Measurements from ENCODE around the gene ZNF683. TPM values are rescaled to one million over a fixed set of nuclear protein-coding genes. Genes with fewer than 3 reads are reported as not detected.
A peak's percentile ranks its signal among the peaks of the same experiment; 100 is the strongest.

Gene ZNF683
- total and polyA plus RNA-seq, 2 experiments from 2014 or later: not detected

GRCh38 chr1:26317612-26318337 is 54.8 kb downstream of the ZNF683 start, which contains the start of gene CD52:
TSS of gene CD52 (plus strand) at chr1:26317958. CDS start at chr1:26318018, 60 bp downstream.
- Histone ChIP-seq H4K20me1 (replicated peaks; ENCODE audit: insufficient read depth) (no peaks in the 10 kb centered on the region), H3K27ac (ENCODE audit: low read depth) (peak within 1 kb of the TSS; percentile 74), H3K79me2 (replicated peaks; ENCODE audit: insufficient read depth) (no peaks in the 10 kb centered on the region), H3K27me3 (ENCODE audit: insufficient read depth) (no peaks in the 10 kb centered on the region), H3K4me1 (ENCODE audit: insufficient read depth) (peaks cover 29% of the 10 kb centered on the region), H3K36me3 (ENCODE audit: insufficient read depth) (no peaks in the 10 kb centered on the region), H3K9me2 (ENCODE audit: insufficient read depth) (no peaks in the 10 kb centered on the region), H3K4me2 (peak within 1 kb of the TSS; percentile 68), H2AFZ (0 out of 2 replicates have a peak within 1 kb of the TSS, but pooled peaks have one; percentile 23), H3F3A (replicated peaks; ENCODE audit: low read depth) (peaks cover 9% of the 10 kb centered on the region; the same call in 1 of the 2 replicates), H3K4me3 (no peak within 1 kb of the TSS)
- peak within 1 kb of the TSS; percentile 24 for H3K27ac Mint-ChIP-seq
- peaks cover 11% of the 10 kb centered on the region for H3K27me3 Mint-ChIP-seq (ENCODE audit: insufficient read depth, low read depth, poor library complexity)
- ATAC-seq (peak; percentile 77), DNase-seq (ENCODE audit: low spot score) (peak; percentile 71)
- TF ChIP-seq ZNF114 (CRISPR knock-in tag; IDR thresholded peaks at IDR 0.05) (no peak), JUNB (IDR thresholded peaks at IDR 0.05; ENCODE audit: unreplicated experiment) (no peak), REST (IDR thresholded peaks at IDR 0.05; ENCODE audit: unreplicated experiment) (no peak), EZH2 (IDR thresholded peaks at IDR 0.05; ENCODE audit: low read depth, unreplicated experiment) (no peak), ZNF462 (CRISPR knock-in tag; IDR thresholded peaks at IDR 0.05) (no peak), NANOG (IDR thresholded peaks at IDR 0.05; ENCODE audit: borderline replicate concordance) (no peak), STAT1 (IDR thresholded peaks at IDR 0.05; ENCODE audit: unreplicated experiment) (no peak), POLR2AphosphoS5 (IDR thresholded peaks at IDR 0.05; ENCODE audit: low read depth) (no peak), EZH2phosphoT487 (IDR thresholded peaks at IDR 0.05; ENCODE audit: unreplicated experiment) (no peak), ETS1 (IDR thresholded peaks at IDR 0.05) (no peak), CREB1 (CRISPR knock-in tag; IDR thresholded peaks at IDR 0.05; ENCODE audit: low read depth) (no peak), CTCF (conservative IDR thresholded peaks at IDR 0.05; ENCODE audit: low read depth in 2 of 2) (no peak), ZNF331 (CRISPR knock-in tag; IDR thresholded peaks at IDR 0.05; ENCODE audit: low read depth) (no peak)
- peak within 1 kb of the TSS; percentile 1; the same call in 1 of the 3 replicates for H3K4me3 Mint-ChIP-seq
- peaks cover 32% of the 10 kb centered on the region for H3K4me1 Mint-ChIP-seq
- peaks cover 9% of the 10 kb centered on the region for H3K36me3 Mint-ChIP-seq (ENCODE audit: low read depth)
- no peaks in the 10 kb centered on the region; the same call in 2 of the 3 replicates for H3K9me3 Mint-ChIP-seq
